Right cardiac atrium (tissue), 5 donors: Measurements from ENCODE around the gene SEPTIN10. TPM values are rescaled to one million over a fixed set of nuclear protein-coding genes. Genes with fewer than 3 reads are reported as not detected.

Source experiments
- ATAC-seq, 2 donors: fragments of 200-7000 bp; cut with Tn5 transposase; one replicate each; pipeline versions ENCODE4 v1.8.0 to v1.9.1; 2020; ENCODE audit warnings: moderate library complexity in 2 of 2, mild to moderate bottlenecking in 1 of 2
- DNase-seq, 3 donors: peaks; one replicate each; pipeline ENCODE4 v3.0.0-alpha.2; 2020
- H3K27ac ChIP-seq: one replicate; pipeline ENCODE4 v1.5.1; 2013; ENCODE audit warnings: mild to moderate bottlenecking, low read length, control low read depth, moderate library complexity
- H3K27me3 ChIP-seq: one replicate; pipeline ENCODE4 v1.6.1; 2013; ENCODE audit not compliant: control insufficient read depth, insufficient read depth
- H3K4me1 ChIP-seq: one replicate; pipeline ENCODE4 v1.6.1; 2013; ENCODE audit warnings: low read length; ENCODE audit not compliant: control insufficient read depth, insufficient read depth
- H3K4me3 ChIP-seq: one replicate; pipeline ENCODE4 v1.5.1; 2013; ENCODE audit warnings: low read length, control low read depth
- H3K9me3 ChIP-seq: one replicate; pipeline ENCODE4 v1.6.1; 2013; ENCODE audit warnings: low read length; ENCODE audit not compliant: control insufficient read depth
- WGBS: extraction: QIAGEN DNeasy Blood & Tissue Kit; methylation state at CpG from one replicate; pipeline ENCODE4 v1.1.7; 2013; 5-methylcytosine and 5-hydroxymethylcytosine counted together
- intact Hi-C, 4 donors: fragments of 100-400 bp; cut with DNase I; formaldehyde crosslinking; loops; one replicate each; pipeline versions ENCODE4 v1.11.0 to v1.14.0; 2022 to 2023
- polyA plus RNA-seq: library from polyadenylated mRNA; stranded (reverse); fragments of 200-250 nt; gene quantifications from one replicate; pipeline ENCODE4 v1.2.3, GENCODE V29; 2013
- total RNA-seq, 4 donors: library from RNA; stranded (reverse); fragmentation: NEBNext Ultra II Directional; extraction: Animal tissue kit (Norgen Biotek cat#: 25700); gene quantifications; one replicate each; pipeline ENCODE4 v1.2.1, GENCODE V29; 2021
- donor health status: healthy with polysubstance abuse.
- donor health status: DM: no; HTN: yes; CAD: no.
- donor health status: DM: no; HTN: no; CAD: no.
- donor health status: DM: no; HTN: yes; CAD: no; lungs with severe emphysema.
- donor health status: DM: yes; HTN: yes; CAD: no.

The SEPTIN10 gene
- total and polyA plus RNA-seq, 5 donors, result 27.9 to 63.0 (median 61.4) TPM

- no peaks in the 10 kb centered on the region for H3K27me3 ChIP-seq
- H3K9me3 ChIP-seq, result no peaks in the 10 kb centered on the region
- ATAC-seq (no peak), DNase-seq (no peak)
- H3K27ac ChIP-seq, result no peak overlapping the region
- 89% methylated on average over 1 of the region's 1 CpG for WGBS
- intact Hi-C loops, result no loop called here
- no peak overlapping the region for H3K4me3 ChIP-seq
- no peaks in the 10 kb centered on the region for H3K4me1 ChIP-seq
These were observed 53.5 kb downstream of the SEPTIN10 start for GRCh38 chr2:109560265-109560664.

GRCh38 chr2:109558076-109558882, 55.5 kb downstream of the SEPTIN10 start:
- no peaks in the 10 kb centered on the region for H3K9me3 ChIP-seq
- no peak overlapping the region for H3K27ac ChIP-seq
- WGBS, result 70% methylated on average over 9 of the region's 9 CpGs
- ATAC-seq (peak; percentile 75 to 94), DNase-seq (no peak)
- no peak overlapping the region for H3K4me3 ChIP-seq
- H3K4me1 ChIP-seq, result no peaks in the 10 kb centered on the region
- intact Hi-C loops, result no loop called here
- H3K27me3 ChIP-seq, result no peaks in the 10 kb centered on the region

GRCh38 chr2:109557309-109557708, 56.5 kb downstream of the SEPTIN10 start:
- no peak for DNase-seq
- H3K27ac ChIP-seq, result no peak overlapping the region
- H3K9me3 ChIP-seq, result no peaks in the 10 kb centered on the region
- no peak for ATAC-seq
- H3K4me1 ChIP-seq, result no peaks in the 10 kb centered on the region
- no peaks in the 10 kb centered on the region for H3K27me3 ChIP-seq
- intact Hi-C loops, result no loop called here
- WGBS, result 82% methylated on average over 1 of the region's 1 CpG
- H3K4me3 ChIP-seq, result no peak overlapping the region

GRCh38 chr2:109555346-109555900, 58.3 kb downstream of the SEPTIN10 start:
- WGBS, result 91% methylated on average over 9 of the region's 9 CpGs
- Histone ChIP-seq H3K9me3 (no peaks in the 10 kb centered on the region), H3K4me1 (no peaks in the 10 kb centered on the region), H3K27ac (no peak overlapping the region), H3K27me3 (no peaks in the 10 kb centered on the region), H3K4me3 (no peak overlapping the region)
- intact Hi-C loops, result no loop called here
- no peak for DNase-seq
- no peak for ATAC-seq

GRCh38 chr2:109554758-109555157, 59.0 kb downstream of the SEPTIN10 start:
- no peak for DNase-seq
- H3K4me1 ChIP-seq, result no peaks in the 10 kb centered on the region
- intact Hi-C loops, result no loop called here
- no peak overlapping the region for H3K27ac ChIP-seq
- no peaks in the 10 kb centered on the region for H3K9me3 ChIP-seq
- no peak for ATAC-seq
- H3K27me3 ChIP-seq, result no peaks in the 10 kb centered on the region
- whole genome bisulfite sequencing, result 80% methylated on average over 2 of the region's 2 CpGs
- H3K4me3 ChIP-seq, result no peak overlapping the region

- intact Hi-C loops, result loop anchor here in 3 of 4 donors (5.0 to 10.0 kb wide), 4 partner anchors 63 to 183 kb away; partner anchors contain the start of genes SEPTIN10 (in 1 of the 3) and SOWAHC (in 1 of the 3)
- H3K27me3 ChIP-seq, result no peaks in the 10 kb centered on the region
- H3K9me3 ChIP-seq, result no peaks in the 10 kb centered on the region
- DNase-seq (no peak), ATAC-seq (no peak)
- H3K27ac ChIP-seq, result no peak overlapping the region
- H3K4me3 ChIP-seq, result no peak overlapping the region
- no peaks in the 10 kb centered on the region for H3K4me1 ChIP-seq
- 82% methylated on average over 4 of the region's 4 CpGs for WGBS
These were observed 64.7 kb downstream of the SEPTIN10 start for GRCh38 chr2:109549016-109549590.

- Histone ChIP-seq H3K27me3 (no peaks in the 10 kb centered on the region), H3K9me3 (no peaks in the 10 kb centered on the region), H3K27ac (no peak overlapping the region), H3K4me1 (no peaks in the 10 kb centered on the region), H3K4me3 (no peak overlapping the region)
- ATAC-seq, result no peak
- 88% methylated on average over 2 of the region's 2 CpGs for WGBS
- intact Hi-C loops, result loop anchor here in 3 of 4 donors (5.0 to 10.0 kb wide), 4 partner anchors 65 to 185 kb away; partner anchors contain the start of genes SEPTIN10 (in 1 of the 3) and SOWAHC (in 1 of the 3)
- DNase-seq, result no peak
These were observed 66.5 kb downstream of the SEPTIN10 start for GRCh38 chr2:109547280-109547679.

GRCh38 chr2:109545828-109546713, 67.7 kb downstream of the SEPTIN10 start:
- intact Hi-C loops, result loop anchor here in 3 of 4 donors (5.0 to 10.0 kb wide), 4 partner anchors 66 to 186 kb away; partner anchors contain the start of genes SEPTIN10 (in 1 of the 3) and SOWAHC (in 1 of the 3)
- Histone ChIP-seq H3K4me1 (no peaks in the 10 kb centered on the region), H3K9me3 (no peaks in the 10 kb centered on the region), H3K27me3 (no peaks in the 10 kb centered on the region), H3K27ac (no peak overlapping the region), H3K4me3 (no peak overlapping the region)
- WGBS, result 31% methylated on average over 10 of the region's 10 CpGs
- peak; percentile 63 to 88 (median 83) for DNase-seq
- peak; percentile 84 to 87 for ATAC-seq

GRCh38 chr2:109542384-109542783, 71.4 kb downstream of the SEPTIN10 start:
- intact Hi-C loops, result loop anchor here in 1 of 4 donors (10.0 kb wide), 1 partner anchor 182 kb away; no protein-coding TSS in a partner anchor
- H3K27ac ChIP-seq, result no peak overlapping the region
- peak in 1 of 2 donors; percentile 31 for ATAC-seq

GRCh38 chr2:109538546-109538945, 75.2 kb downstream of the SEPTIN10 start:
- H3K4me1 ChIP-seq, result no peaks in the 10 kb centered on the region
- ATAC-seq, result no peak
- 71% methylated on average over 8 of the region's 8 CpGs for WGBS
- no peaks in the 10 kb centered on the region for H3K27me3 ChIP-seq
- H3K27ac ChIP-seq, result no peak overlapping the region
- DNase-seq, result no peak
- H3K9me3 ChIP-seq, result no peaks in the 10 kb centered on the region
- H3K4me3 ChIP-seq, result no peak overlapping the region
- intact Hi-C loops, result no loop called here

More at GRCh38 chr2:109542384-109542783, 71.4 kb downstream of the SEPTIN10 start:
- H3K27me3 ChIP-seq, result no peaks in the 10 kb centered on the region
- H3K4me1 ChIP-seq, result no peaks in the 10 kb centered on the region
- DNase-seq, result no peak
- no peaks in the 10 kb centered on the region for H3K9me3 ChIP-seq
- WGBS, result 68% methylated on average over 6 of the region's 6 CpGs
- no peak overlapping the region for H3K4me3 ChIP-seq
